NK-92 treated with Interleukin-12 subunit alpha and Interleukin-12 subunit beta, amount 100 ng/mL, for 24 hours (cell line): Measurements from ENCODE around the gene TBC1D4.
"Not testable (repeated sequence)": the region's sequence is repeated elsewhere in the genome, so short reads cannot be mapped to it uniquely, and the experiment has no call there.

Source experiments
- DNase-seq: peaks from one replicate; lab custom pipeline; 2025; lab: John Stamatoyannopoulos, UW

The TBC1D4 gene

DNA sequence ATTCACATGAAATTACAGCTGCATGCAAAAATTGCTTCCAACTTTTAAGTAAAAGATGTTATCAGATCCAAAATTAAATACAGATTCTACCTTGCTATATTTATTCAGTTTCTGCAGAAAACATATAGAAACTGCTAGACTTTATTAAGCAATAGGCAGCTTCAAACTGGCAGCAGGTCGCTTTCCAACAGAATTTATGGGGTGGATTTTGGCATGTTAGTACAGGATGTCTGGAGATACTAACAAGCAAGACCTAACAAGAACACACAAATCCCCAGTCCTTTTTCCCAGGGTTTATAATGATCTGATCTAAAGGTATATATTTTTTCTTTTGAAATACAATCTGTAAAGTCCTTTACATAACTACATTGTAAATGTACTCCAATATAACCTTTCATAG lies 27.5 kb downstream of the TBC1D4 start:
- DNase-seq: no peak

GRCh38 chr13:75452564-75452963 lies 29.4 kb downstream of the TBC1D4 start:
- no peak for DNase-seq

GRCh38 chr13:75447493-75447892 lies 34.5 kb downstream of the TBC1D4 start:
- no peak for DNase-seq

- no peak for DNase-seq
Observed at GRCh38 chr13:75446874-75447273, 35.1 kb downstream of the TBC1D4 start.

- no peak for DNase-seq
Observed at GRCh38 chr13:75445717-75446499, 36.1 kb downstream of the TBC1D4 start.

- DNase-seq: no peak
Observed at GRCh38 chr13:75444016-75444415, 38.0 kb downstream of the TBC1D4 start.

DNA sequence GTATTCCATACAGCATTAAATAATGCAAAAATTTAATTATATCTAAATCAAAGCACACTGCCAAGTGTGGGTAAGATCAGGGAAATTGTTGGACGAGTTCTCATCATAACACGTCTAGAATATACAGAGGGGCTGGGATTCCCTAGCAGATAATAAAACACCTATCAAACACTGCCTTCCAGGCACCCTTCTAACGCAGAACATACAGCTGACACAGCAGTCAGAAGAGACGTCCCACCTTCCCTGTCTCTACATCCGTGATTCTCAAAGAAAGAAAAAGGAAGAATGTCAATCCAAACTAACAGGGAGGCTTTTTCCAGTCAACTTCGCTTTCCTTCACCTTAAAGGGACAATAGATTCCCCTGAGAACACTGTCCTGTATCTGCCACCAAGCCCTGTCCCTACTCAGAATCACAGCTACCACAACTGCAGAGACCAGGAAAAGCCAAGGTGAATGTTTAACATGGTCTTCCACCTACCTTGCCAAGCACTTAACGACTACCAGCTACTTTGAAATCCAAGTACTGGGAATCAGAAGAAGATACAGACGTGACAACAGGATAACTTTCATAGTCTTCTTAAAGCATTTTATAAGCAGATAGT lies 38.5 kb downstream of the TBC1D4 start:
- no peak for DNase-seq

GRCh38 chr13:75442736-75443234 lies 39.2 kb downstream of the TBC1D4 start:
- no peak for DNase-seq

DNA sequence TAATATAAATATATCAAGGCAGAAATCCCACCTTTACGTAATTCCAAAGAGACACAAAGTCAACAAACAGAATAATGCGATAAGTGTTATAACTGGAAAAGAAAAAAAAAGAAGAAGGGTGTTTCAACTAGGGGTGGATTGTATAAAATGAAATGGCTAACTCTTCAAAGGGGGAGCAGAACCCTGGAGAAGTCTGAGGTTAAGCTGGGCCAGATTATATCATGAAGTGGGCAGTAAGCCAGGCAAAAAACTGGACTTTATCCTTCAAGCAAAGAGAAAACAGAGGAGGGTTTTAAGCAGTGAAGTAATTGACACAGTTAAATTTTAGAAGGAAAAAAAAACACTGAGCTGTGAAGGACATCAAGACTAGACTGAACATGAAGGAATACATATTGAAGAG lies 41.9 kb downstream of the TBC1D4 start:
- DNase-seq: no peak

GRCh38 chr13:75437582-75438318 lies 44.2 kb downstream of the TBC1D4 start:
- no peak for DNase-seq

DNA sequence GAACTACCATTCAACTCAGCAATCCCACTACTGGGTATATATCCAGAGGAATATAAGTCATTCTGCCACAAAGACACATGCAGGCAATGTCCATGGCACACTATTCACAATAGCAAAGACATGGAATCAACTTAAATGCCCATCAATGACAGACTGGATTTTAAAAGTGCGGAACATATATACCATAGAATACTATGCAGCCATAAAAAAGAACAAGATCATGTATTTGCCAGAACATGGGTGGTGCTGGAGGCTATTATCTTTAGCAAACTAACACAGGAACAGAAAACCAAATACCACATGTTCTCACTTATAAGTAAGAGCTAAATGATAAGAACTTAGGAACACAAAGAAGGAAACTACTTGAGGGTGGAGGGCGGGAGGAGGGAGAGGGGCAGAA lies 47.8 kb downstream of the TBC1D4 start:
- DNase-seq: not testable (repeated sequence)

GRCh38 chr13:75432811-75433244 lies 49.1 kb downstream of the TBC1D4 start:
- no peak for DNase-seq

- DNase-seq: no peak
Observed at GRCh38 chr13:75432045-75432444, 49.9 kb downstream of the TBC1D4 start.

DNA sequence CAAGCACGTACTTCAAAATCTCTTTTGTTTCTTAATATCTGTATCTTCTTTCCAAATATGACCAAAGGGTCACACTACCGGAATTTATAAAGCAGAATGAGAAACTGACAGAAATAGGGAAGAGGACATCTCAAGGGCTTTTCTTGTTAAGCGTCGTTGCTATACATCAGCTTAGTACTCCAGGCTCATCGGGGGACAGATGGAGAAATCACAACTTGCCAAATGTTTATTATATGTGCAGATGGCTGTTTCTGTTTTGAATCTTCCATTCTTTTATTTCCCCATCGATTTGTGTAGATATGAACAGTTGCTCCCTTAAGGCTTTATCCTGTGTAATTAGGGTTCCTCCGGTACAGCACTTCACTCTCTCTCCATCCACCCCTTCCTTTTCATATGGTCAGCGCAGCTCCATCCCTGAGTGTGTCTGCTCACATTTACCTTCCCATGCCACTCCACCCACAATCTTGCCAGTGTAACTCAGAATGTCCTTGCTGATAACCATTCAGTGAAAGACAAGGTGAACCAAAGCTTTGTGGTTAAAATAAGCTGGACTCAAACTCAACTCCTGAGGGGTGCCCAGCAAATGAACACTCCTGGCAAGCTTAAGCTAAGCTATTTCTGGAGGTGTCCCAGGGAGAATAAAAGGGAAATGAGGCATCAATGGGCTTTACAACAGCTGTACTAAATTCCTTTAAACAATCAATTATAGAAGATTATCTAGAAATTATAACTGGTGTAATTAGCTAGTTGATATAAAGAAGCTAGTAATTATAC lies 51.3 kb downstream of the TBC1D4 start:
- DNase-seq: no peak

GRCh38 chr13:75426421-75426820 lies 55.5 kb downstream of the TBC1D4 start:
- no peak for DNase-seq

- DNase-seq: no peak
Observed at GRCh38 chr13:75425216-75426009, 56.6 kb downstream of the TBC1D4 start.

DNA sequence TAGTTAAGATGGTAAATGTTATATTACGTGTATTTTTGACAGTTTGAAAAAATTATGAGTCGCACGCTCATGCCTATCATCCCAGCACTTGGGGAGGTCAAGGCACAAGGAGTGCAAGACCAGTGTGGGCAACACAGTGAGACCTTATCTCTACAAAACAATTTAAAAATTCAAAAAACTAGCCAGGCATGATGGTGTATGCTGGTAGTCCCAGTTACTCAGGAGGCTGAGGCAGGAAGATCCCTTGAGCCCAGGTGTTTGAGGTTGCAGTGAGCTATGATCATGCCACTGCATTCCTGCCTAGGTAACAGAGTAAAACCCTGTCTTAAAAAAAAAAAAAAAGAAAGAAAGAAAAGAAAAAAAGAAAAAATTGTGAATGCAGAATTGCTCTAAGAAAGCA lies 58.0 kb downstream of the TBC1D4 start:
- no peak for DNase-seq

DNA sequence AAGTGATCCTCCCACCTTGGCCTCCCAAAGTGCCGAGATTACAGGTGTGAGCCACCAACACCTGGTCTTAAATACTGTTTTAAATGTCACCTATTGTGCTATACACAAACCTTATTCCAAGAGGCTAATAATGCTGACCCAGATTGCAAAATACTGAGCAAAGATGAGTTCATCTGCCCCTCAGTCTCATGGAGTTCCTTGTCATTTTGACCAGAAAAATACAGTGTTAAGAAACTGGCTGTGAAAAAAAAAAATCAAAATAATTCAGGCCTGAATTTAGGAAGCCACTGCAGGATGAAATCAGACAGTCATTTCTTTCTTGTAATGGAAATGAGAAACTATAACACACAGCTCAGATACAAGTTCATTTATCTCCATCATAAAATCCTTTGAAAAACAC lies 59.9 kb downstream of the TBC1D4 start:
- DNase-seq: no peak

- DNase-seq: no peak
Observed at GRCh38 chr13:75421133-75421532, 60.8 kb downstream of the TBC1D4 start.

DNA sequence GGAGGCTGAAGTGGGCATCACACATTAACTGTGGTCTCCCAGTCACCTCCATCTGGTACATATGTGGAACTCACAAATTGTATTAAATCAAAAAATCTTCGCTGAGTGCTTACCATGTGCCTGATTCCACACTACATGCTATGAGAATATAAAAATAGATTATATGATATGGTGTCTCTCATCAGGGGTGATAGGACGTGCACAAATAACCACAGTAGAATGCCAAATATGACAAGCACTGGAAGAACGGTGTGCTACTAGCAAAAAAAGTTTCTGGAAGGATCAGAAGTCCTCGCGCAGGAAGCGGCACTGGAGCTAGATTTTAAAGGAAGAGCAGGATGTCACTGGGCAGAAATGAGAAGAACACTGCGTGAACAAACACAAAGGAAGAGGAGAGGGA lies 62.3 kb downstream of the TBC1D4 start:
- DNase-seq: no peak

GRCh38 chr13:75418997-75419396 lies 63.0 kb downstream of the TBC1D4 start:
- no peak for DNase-seq
